IMR-90 (cell line): ENCODE results near the gene PIP4K2A. TPM values are rescaled to one million over a fixed set of nuclear protein-coding genes. Genes with fewer than 3 reads are reported as not detected.

Experiments used
- ATAC-seq: fragments of 200-7000 bp; cut with Tn5 transposase; 2 replicates; pipeline ENCODE4 v1.9.1; 2020; ENCODE audit warnings: low read depth, mild to moderate bottlenecking, moderate library complexity
- BruUV-seq: library from RNA; stranded (reverse); fragments of 400-500 nt; replicated peaks from 2 replicates; lab custom pipeline; 2021; lab: Mats Ljungman, UMichigan
- CTCF ChIA-PET: fragments of 300-600 bp; formaldehyde crosslinking; extraction: SDS; loops from one replicate; lab custom pipeline; 2021; ENCODE audit warnings: antibody characterized with exemption; lab: Yijun Ruan, JAX
- POLR2A ChIA-PET: fragments of 300-600 bp; sonication (Branson Sonifier 250); formaldehyde crosslinking; loops from one replicate; lab custom pipeline; 2022; ENCODE audit warnings: antibody characterized with exemption; ENCODE audit not compliant: unreplicated experiment; lab: Charles Lee
- DNase-seq: peaks from one replicate; pipeline ENCODE4 v3.0.0; 2013
- H2AFZ ChIP-seq: replicated peaks from 2 replicates; pipeline ENCODE3; 2013; ENCODE audit warnings: low read length, mild to moderate bottlenecking; ENCODE audit not compliant: poor library complexity
- H2AK5ac ChIP-seq: 2 replicates; pipeline ENCODE4 v1.6.1; 2013; ENCODE audit warnings: low read depth, low read length, inconsistent platforms
- H2AK9ac ChIP-seq: replicated peaks from 2 replicates; pipeline ENCODE3; 2013; ENCODE audit warnings: mild to moderate bottlenecking, low read depth, low read length, moderate library complexity; ENCODE audit not compliant: poor library complexity
- H2BK120ac ChIP-seq: 2 replicates; pipeline ENCODE4 v1.6.1; 2013; ENCODE audit warnings: low read depth, low read length, inconsistent platforms
- H2BK15ac ChIP-seq: 3 replicates; pipeline ENCODE4 v1.6.1; 2013; ENCODE audit warnings: low read depth, low read length, inconsistent platforms
- H2BK20ac ChIP-seq: 2 replicates; pipeline ENCODE4 v1.6.1; 2013; ENCODE audit warnings: low read depth, mild to moderate bottlenecking, inconsistent platforms, low read length, moderate library complexity
- H2BK5ac ChIP-seq: 2 replicates; pipeline ENCODE4 v1.6.1; 2013; ENCODE audit warnings: mild to moderate bottlenecking, low read depth, low read length, inconsistent platforms; ENCODE audit not compliant: poor library complexity, severe bottlenecking
- H3K14ac ChIP-seq: replicated peaks from 2 replicates; pipeline ENCODE4 v1.6.1; 2013; ENCODE audit warnings: low read depth, low read length, inconsistent platforms
- H3K18ac ChIP-seq: 2 replicates; pipeline ENCODE4 v1.6.1; 2013; ENCODE audit warnings: low read depth, low read length, control low read depth
- H3K23ac ChIP-seq: 2 replicates; pipeline ENCODE4 v1.6.1; 2013; ENCODE audit warnings: low read depth, low read length, inconsistent platforms
- H3K27ac ChIP-seq: 2 replicates; pipeline ENCODE4 v1.5.1; 2013; ENCODE audit warnings: mild to moderate bottlenecking, control low read depth, low read length; ENCODE audit not compliant: insufficient read depth
- H3K27me3 ChIP-seq: 2 replicates; pipeline ENCODE4 v1.6.1; 2013; ENCODE audit warnings: low read length; ENCODE audit not compliant: control insufficient read depth, insufficient read depth
- H3K36me3 ChIP-seq: 2 replicates; pipeline ENCODE4 v1.6.1; 2013; ENCODE audit warnings: low read length, mixed read lengths; ENCODE audit not compliant: control insufficient read depth, insufficient read depth
- H3K4ac ChIP-seq: 2 replicates; pipeline ENCODE4 v1.6.1; 2013; ENCODE audit warnings: low read depth, low read length, inconsistent platforms
- H3K4me1 ChIP-seq: 2 replicates; pipeline ENCODE4 v1.6.1; 2013; ENCODE audit warnings: low read length, mixed read lengths; ENCODE audit not compliant: control insufficient read depth, insufficient read depth
- H3K4me2 ChIP-seq: 2 replicates; pipeline ENCODE4 v1.6.1; 2013; ENCODE audit warnings: low read depth, mild to moderate bottlenecking, control low read depth, low read length, moderate library complexity
- H3K4me3 ChIP-seq: 2 replicates; pipeline ENCODE4 v1.5.1; 2013; ENCODE audit warnings: low read depth, mild to moderate bottlenecking, control low read depth, low read length, moderate library complexity; ENCODE audit not compliant: insufficient read depth
- H3K56ac ChIP-seq: 2 replicates; pipeline ENCODE4 v1.6.1; 2013; ENCODE audit warnings: low read length, inconsistent platforms; ENCODE audit not compliant: insufficient read depth; ENCODE audit errors: extremely low read depth
- H3K79me1 ChIP-seq, 2 experiments: 2 replicates each; pipeline ENCODE4 v1.6.1; 2013; ENCODE audit warnings: low read length in 2 of 2, inconsistent platforms in 1 of 2, low read depth in 1 of 2
- H3K9ac ChIP-seq: 2 replicates; pipeline ENCODE4 v1.6.1; 2013; ENCODE audit warnings: low read depth, low read length, control low read depth
- H3K9me1 ChIP-seq: 2 replicates; pipeline ENCODE4 v1.6.1; 2013; ENCODE audit warnings: low read length, inconsistent platforms; ENCODE audit not compliant: insufficient read depth
- H3K9me3 ChIP-seq: 2 replicates; pipeline ENCODE4 v1.6.1; 2013; ENCODE audit warnings: low read length; ENCODE audit not compliant: control insufficient read depth, insufficient read depth
- H4K20me1 ChIP-seq: 2 replicates; pipeline ENCODE4 v1.6.1; 2013; ENCODE audit warnings: low read length, inconsistent platforms; ENCODE audit not compliant: insufficient read depth
- H4K5ac ChIP-seq: 2 replicates; pipeline ENCODE4 v1.6.1; 2013; ENCODE audit warnings: mild to moderate bottlenecking, low read depth, low read length, control low read depth
- H4K8ac ChIP-seq, 2 experiments: 2 replicates each; pipeline ENCODE4 v1.6.1; 2013; ENCODE audit warnings: low read depth in 2 of 2, low read length in 2 of 2, control low read depth in 1 of 2, inconsistent platforms in 1 of 2
- H4K91ac ChIP-seq: 2 replicates; pipeline ENCODE4 v1.6.1; 2013; ENCODE audit warnings: low read depth, low read length, inconsistent platforms; ENCODE audit not compliant: insufficient read depth
- CEBPB ChIP-seq: IDR thresholded peaks from 2 replicates; pipeline ENCODE4 v1.6.1; 2012; ENCODE audit warnings: low read depth, low read length, improper control_type of control experiment
- FOS ChIP-seq: fragments of 150-350 bp; IDR thresholded peaks from 2 replicates; pipeline ENCODE4 v1.6.1; 2016; ENCODE audit warnings: low read depth, low read length
- MAFK ChIP-seq: IDR thresholded peaks from 2 replicates; pipeline ENCODE4 v1.6.1; 2012; ENCODE audit warnings: low read depth, low read length, improper control_type of control experiment
- RCOR1 ChIP-seq: IDR thresholded peaks from 2 replicates; pipeline ENCODE4 v1.6.1; 2012; ENCODE audit warnings: mild to moderate bottlenecking, low read length, improper control_type of control experiment; ENCODE audit not compliant: insufficient replicate concordance
- RFX5 ChIP-seq: IDR thresholded peaks from 2 replicates; pipeline ENCODE4 v1.8.0; 2012; ENCODE audit warnings: low read depth, mild to moderate bottlenecking, low read length, moderate library complexity
- WGBS, 2 experiments: methylation state at CpG; one replicate each; pipeline versions ENCODE4 v1.1.5 to v1.1.7; 2013; ENCODE audit warnings: missing lambda C conversion rate in 2 of 2; ENCODE audit not compliant: insufficient read length in 1 of 2; ENCODE audit errors: extremely low coverage in 2 of 2; 5-methylcytosine and 5-hydroxymethylcytosine counted together
- dilution Hi-C: fragments of 300-500 bp; cut with HindIII; formaldehyde crosslinking; loops from one replicate; pipeline ENCODE4 v1.14.3; 2018; ENCODE audit warnings: low sequenced_read_pairs; ENCODE audit not compliant: unreplicated experiment
- in situ Hi-C: fragments of 300-500 bp; cut with MboI; formaldehyde crosslinking; loops from 3 replicates; pipeline ENCODE4 v1.14.3; 2019; ENCODE audit warnings: low sequenced_read_pairs, inconsistent platforms, mixed read lengths
- intact Hi-C: fragments of 100-400 bp; cut with micrococcal nuclease; formaldehyde crosslinking; loops from 2 replicates; pipeline ENCODE4 v1.10.0; 2022
- polyA plus RNA-seq, 3 experiments: library from polyadenylated mRNA; depleted of rRNA; stranded (reverse); fragments of >200 nt; gene quantifications; 2 replicates each; pipeline ENCODE4 v1.2.3, GENCODE V29; 2012; ENCODE audit warnings: low replicate concordance in 1 of 3
- total RNA-seq: library from RNA; depleted of rRNA; stranded (reverse); fragments of >200 nt; gene quantifications from 2 replicates; pipeline ENCODE4 v1.2.3, GENCODE V29; 2012
- TF ChIP-seq, protein P1 (sequence below): fragments of 150-350 bp; IDR thresholded peaks from 2 replicates; pipeline ENCODE4 v1.6.1; 2017; ENCODE audit warnings: mild to moderate bottlenecking, antibody characterized with exemption, low read length, low read depth

Gene PIP4K2A
- total and polyA plus RNA-seq, 2 of the 4 experiments (the other 2 are of a cell fraction), result 9.8 to 18.1 TPM

DNA sequence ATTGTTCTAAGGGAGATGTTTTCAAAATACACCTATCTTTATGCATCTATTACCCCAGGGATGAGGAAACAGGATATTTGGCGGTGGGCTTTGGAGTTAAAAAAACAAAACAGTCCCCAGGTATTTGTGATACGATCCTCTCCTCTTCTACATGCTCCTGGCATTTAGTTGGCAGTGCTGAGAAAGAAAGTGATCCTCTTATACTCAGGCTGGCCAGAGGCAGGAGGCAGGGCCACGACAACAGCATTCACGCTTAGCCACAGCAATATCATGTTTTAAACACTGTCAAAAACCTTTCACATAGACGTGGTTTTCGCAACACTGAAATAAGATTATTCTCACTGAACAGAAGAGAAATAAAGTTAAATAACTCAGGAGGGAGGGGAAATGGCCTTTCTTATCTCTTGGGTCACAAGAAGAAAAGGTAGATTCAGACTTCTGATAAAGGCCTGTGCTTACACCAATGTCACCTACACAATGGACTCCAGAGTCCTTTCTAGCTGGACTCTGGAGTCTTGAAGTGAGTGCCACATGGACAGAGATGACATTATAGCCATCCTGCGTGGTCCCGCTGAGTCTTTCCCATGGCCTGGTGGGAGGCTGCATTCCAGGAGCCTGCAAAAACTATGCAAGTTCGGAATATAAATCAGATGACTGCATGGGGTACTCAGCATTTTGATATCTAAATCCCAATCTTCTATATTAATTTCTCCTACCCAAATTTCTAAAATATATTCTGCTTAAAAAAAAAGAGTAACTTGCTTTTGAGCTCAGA, 88.7 kb downstream of the PIP4K2A start (continued):
- TF ChIP-seq, protein P1, sequence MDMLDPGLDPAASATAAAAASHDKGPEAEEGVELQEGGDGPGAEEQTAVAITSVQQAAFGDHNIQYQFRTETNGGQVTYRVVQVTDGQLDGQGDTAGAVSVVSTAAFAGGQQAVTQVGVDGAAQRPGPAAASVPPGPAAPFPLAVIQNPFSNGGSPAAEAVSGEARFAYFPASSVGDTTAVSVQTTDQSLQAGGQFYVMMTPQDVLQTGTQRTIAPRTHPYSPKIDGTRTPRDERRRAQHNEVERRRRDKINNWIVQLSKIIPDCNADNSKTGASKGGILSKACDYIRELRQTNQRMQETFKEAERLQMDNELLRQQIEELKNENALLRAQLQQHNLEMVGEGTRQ, result no peak
- no peak for TF ChIP-seq RFX5

DNA sequence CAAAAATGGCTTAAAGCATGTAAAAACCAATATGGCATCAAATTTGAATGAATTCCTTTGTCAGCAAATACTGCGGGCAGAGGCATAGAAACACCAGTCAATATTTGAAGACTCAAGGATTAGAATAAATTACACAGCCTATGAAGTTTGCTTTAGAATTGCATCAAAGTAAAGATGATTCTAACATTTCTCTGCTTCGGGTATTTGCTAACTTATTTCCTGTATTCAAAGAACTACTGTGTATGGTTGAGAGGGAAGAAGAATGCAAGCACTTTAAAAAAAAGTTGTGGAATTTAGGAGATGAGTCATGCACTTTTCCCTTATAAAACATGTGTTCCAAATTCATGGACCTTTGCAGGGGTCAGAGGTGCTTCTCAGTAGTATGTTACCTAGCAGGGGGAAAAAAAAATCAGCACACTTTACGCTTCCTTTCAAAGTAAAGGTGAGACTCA, 90.1 kb downstream of the PIP4K2A start:
- Histone ChIP-seq H4K91ac (no peak overlapping the region), H2BK5ac (peak overlapping the region; percentile 76), H3K9ac (no peak overlapping the region), H3K56ac (no peak overlapping the region), H3K18ac (no peak overlapping the region), H4K20me1 (no peaks in the 10 kb centered on the region), H4K8ac (no peak overlapping the region), H3K4me1 (peaks cover 26% of the 10 kb centered on the region), H2BK120ac (peak overlapping the region; percentile 92; the same call in 1 of the 2 replicates), H3K36me3 (no peaks in the 10 kb centered on the region), H2AK5ac (no peak overlapping the region), H3K9me1 (peaks cover 21% of the 10 kb centered on the region), H2BK15ac (no peak overlapping the region), H3K14ac (no peak overlapping the region), H3K79me1 (peaks cover 28 to 60% of the 10 kb centered on the region in 2 experiments), H3K4me2 (peak overlapping the region; percentile 61; the same call in 1 of the 2 replicates), H2AK9ac (no peak overlapping the region), H3K27me3 (no peaks in the 10 kb centered on the region), H3K23ac (no peak overlapping the region), H3K27ac (no peak overlapping the region), H3K4ac (no peak overlapping the region), H3K4me3 (no peak overlapping the region), H2AFZ (no peak overlapping the region), H2BK20ac (0 out of 2 replicates have a peak overlapping the region, but pooled peaks have one; percentile 38), H3K9me3 (no peaks in the 10 kb centered on the region), H4K5ac (no peak overlapping the region)
- ATAC-seq, result peak; percentile 72
- no CpG with 5 or more reads among the region's 3 CpGs for WGBS, 2 experiments
- BruUV-seq, result no TSS peak
- peak; percentile 80 for TF ChIP-seq FOS
- TF ChIP-seq RCOR1, result no peak
- peak; percentile 88 for TF ChIP-seq MAFK
- peak; percentile 28; the same call in 1 of the 2 replicates for TF ChIP-seq CEBPB
- in situ Hi-C loops (loop anchor here (25.0 kb wide), 1 partner anchor 1112 kb away; no protein-coding TSS in a partner anchor), dilution Hi-C loops (no loop called here), intact Hi-C loops (loop anchor here (5.0 kb wide), 1 partner anchor 193 kb away; no protein-coding TSS in a partner anchor)
- peak; percentile 82 for DNase-seq
- POLR2A ChIA-PET, result no interaction called here
- CTCF ChIA-PET, result interaction anchor here (0.8 kb wide), 1 partner anchor 30 kb away, joined by 6 read pairs; no protein-coding TSS in a partner anchor
